Measurements from ENCODE around the gene SDHAF3.

SDHAF3 gene

GRCh38 chr7:97089771-97090170, 27.7 kb upstream of the SDHAF3 start:
- TF ChIP-seq CTCF (IDR thresholded peaks at IDR 0.05; ENCODE audit: low read depth, low read length), result no peak
- H3K4me3 ChIP-seq (ENCODE audit: low read depth, low read length), result no peak overlapping the region

DNA sequence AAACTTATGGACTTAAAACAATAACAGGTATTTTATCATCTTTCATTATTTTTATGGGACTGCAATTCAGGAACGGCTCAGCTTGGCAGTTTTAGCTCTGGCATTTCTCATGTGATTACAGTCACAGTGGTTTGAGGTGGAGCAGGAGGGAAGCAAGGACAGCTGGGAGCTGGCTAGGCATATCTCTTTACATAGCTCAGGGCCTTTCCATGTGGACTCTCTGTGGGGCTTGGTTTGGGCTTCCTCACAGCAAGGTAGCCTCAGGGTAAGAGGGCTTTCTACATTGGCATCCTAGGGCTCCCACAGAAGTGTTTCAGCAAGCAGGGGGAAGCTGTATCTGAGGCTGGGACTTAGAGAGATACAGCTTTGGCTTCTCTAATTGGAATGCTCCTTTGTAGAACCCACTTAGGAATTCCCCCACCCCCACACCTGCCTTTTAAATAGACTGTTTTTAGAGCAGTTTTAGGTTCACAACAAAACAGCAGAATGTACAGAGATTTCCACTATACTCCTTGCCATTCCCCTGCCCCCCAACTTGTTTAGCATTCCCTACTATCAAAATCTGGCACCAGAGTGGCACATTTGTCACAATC, 26.6 kb upstream of the SDHAF3 start:
- TF ChIP-seq CTCF (IDR thresholded peaks at IDR 0.05; ENCODE audit: low read depth, low read length), result no peak

GRCh38 chr7:97094284-97094930, 23.1 kb upstream of the SDHAF3 start:
- H3K4me3 ChIP-seq (ENCODE audit: low read depth, low read length), result no peak overlapping the region
- TF ChIP-seq CTCF (IDR thresholded peaks at IDR 0.05; ENCODE audit: low read depth, low read length), result no peak

More for the DNA sequence above, 26.6 kb upstream of the SDHAF3 start:
- no peak overlapping the region for H3K4me3 ChIP-seq (ENCODE audit: low read depth, low read length)

DNA sequence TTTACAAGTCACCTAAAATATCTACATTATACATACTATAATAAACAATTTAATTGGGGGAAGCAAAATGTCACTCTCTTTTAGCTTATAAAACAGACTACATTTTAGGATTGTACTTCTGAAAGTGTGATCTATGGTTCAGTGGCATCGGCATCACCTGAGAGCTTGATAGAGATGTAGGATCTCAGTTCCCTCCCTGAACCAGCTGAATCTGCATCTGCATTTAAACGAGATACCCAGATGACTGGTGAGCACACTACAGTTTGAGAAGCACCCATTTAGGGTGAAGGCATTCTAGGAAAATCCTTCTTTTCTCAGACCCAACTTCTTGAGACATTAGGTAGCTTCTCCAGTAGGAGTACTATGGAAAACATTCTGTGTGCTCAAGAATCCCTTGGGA, 21.5 kb upstream of the SDHAF3 start:
- H3K4me3 ChIP-seq (ENCODE audit: low read depth, low read length), result no peak overlapping the region
- no peak for TF ChIP-seq CTCF (IDR thresholded peaks at IDR 0.05; ENCODE audit: low read depth, low read length)

GRCh38 chr7:97096661-97097060, 20.8 kb upstream of the SDHAF3 start:
- TF ChIP-seq CTCF (IDR thresholded peaks at IDR 0.05; ENCODE audit: low read depth, low read length), result no peak
- H3K4me3 ChIP-seq (ENCODE audit: low read depth, low read length), result no peak overlapping the region

DNA sequence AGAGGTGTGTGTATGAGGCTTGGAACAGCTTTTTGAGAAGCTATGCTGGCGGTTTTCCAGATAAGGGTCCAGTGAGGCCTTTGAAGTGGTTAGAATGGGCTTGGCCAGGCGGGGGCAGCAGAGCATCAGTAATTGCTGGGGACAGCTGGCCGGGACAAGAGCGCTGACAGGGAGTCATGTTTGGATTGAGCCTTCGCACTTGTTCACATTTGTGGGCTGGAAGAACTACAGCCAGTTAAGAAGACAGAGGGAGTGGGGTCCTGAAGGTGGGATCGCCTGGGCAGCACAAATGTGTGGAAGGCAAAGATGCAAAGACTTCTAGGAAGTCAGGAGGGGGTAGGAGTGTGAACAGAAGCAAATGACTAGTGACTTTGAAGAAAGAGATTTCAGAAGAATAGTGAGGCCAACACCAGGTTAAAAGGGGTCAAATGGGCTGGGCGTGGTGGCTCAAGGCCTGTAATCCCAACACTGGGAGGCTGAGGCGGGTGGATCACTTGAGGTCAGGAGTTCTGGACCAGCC, 12.7 kb upstream of the SDHAF3 start:
- H3K4me3 ChIP-seq (ENCODE audit: low read depth, low read length), result no peak overlapping the region
- peak; percentile 74 for TF ChIP-seq CTCF (IDR thresholded peaks at IDR 0.05; ENCODE audit: low read depth, low read length)

DNA sequence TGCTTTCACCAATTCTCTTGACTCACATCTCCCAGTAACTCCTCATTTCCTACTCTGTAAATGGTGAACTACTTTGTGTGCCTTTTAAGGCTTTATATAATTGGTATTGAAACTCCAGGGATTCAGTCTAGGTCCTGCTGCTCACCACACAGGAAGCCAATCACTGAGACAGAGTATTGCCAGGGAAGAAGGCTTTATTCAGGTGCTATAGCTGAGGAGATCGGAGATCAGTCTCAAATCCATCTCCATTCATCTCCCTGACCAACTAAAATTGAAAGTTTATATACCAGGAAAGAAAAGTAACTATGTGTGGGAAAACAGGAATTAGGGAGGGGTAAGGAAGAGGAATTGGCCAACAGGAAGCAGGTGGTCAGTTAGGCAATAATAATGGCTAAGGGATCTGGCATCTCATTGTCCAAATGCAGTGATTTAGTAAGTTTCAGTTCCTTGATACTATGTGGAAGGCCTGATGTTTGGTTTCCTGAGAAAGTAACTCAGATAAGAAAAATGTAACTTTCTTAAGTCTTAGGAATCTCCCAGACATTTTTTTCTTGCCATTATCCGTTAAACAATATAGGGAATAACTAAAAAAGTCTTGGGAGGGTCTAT, 10.2 kb upstream of the SDHAF3 start:
- no peak overlapping the region for H3K4me3 ChIP-seq (ENCODE audit: low read depth, low read length)
- TF ChIP-seq CTCF (IDR thresholded peaks at IDR 0.05; ENCODE audit: low read depth, low read length), result no peak

All from WI38 (cell line).